Upper lobe of left lung (tissue), 6 donors: ENCODE results near the gene PSMB9. TPM values are rescaled to one million over a fixed set of nuclear protein-coding genes. Genes with fewer than 3 reads are reported as not detected.
A peak's percentile ranks its signal among the peaks of the same experiment; 100 is the strongest.

Experiments used
- ATAC-seq, 2 donors: fragments of 200-7000 bp; cut with Tn5 transposase; one replicate each; pipeline ENCODE4 v1.9.1; 2022; ENCODE audit warnings: mild to moderate bottlenecking in 2 of 2, moderate library complexity in 2 of 2; ENCODE audit not compliant: low FRiP score in 2 of 2
- DNase-seq, 2 donors: peaks; one replicate each; pipeline ENCODE4 v3.0.0-alpha.2; 2019 to 2020
- H3K27ac ChIP-seq, 4 donors: fragments of 200-600 bp; sonication (generic); one replicate each; pipeline ENCODE4 v1.5.1; 2016 to 2019
- H3K27me3 ChIP-seq, 4 donors: fragments of 200-600 bp; sonication (generic); one replicate each; pipeline ENCODE4 v1.5.1; 2017 to 2019
- H3K36me3 ChIP-seq, 4 donors: fragments of 200-600 bp; sonication (generic); one replicate each; pipeline ENCODE4 v1.5.1; 2016 to 2019
- H3K4me1 ChIP-seq, 4 donors: fragments of 200-600 bp; sonication (generic); one replicate each; pipeline ENCODE4 v1.5.1; 2018 to 2019
- H3K4me3 ChIP-seq, 4 donors: fragments of 200-600 bp; sonication (generic); one replicate each; pipeline ENCODE4 v1.5.1; 2017 to 2019; ENCODE audit warnings: mild to moderate bottlenecking in 2 of 4, moderate library complexity in 1 of 4
- H3K9me3 ChIP-seq, 4 donors: fragments of 200-600 bp; sonication (generic); one replicate each; pipeline ENCODE4 v1.5.1; 2018 to 2019
- CTCF ChIP-seq, 6 experiments: fragments of 450-650 bp in 4 of 6; fragments of 200-600 bp in 2 of 6; sonication (generic) in 2 of 6; IDR thresholded peaks; one replicate each; pipeline ENCODE4 v1.5.1; 2016 to 2019; ENCODE audit warnings: antibody characterized with exemption in 6 of 6
- EP300 ChIP-seq, 4 donors: sonication (generic); formaldehyde crosslinking; IDR thresholded peaks; one replicate each; pipeline ENCODE4 v1.5.1; 2017; ENCODE audit warnings: antibody characterized with exemption in 4 of 4, control low read depth in 2 of 4
- POLR2A ChIP-seq, 4 donors: fragments of 450-650 bp; IDR thresholded peaks; one replicate each; pipeline ENCODE4 v1.5.1; 2016 to 2017; ENCODE audit warnings: antibody characterized with exemption in 4 of 4, mild to moderate bottlenecking in 2 of 4
- POLR2AphosphoS5 ChIP-seq, 2 donors: sonication (generic); formaldehyde crosslinking; IDR thresholded peaks; one replicate each; pipeline ENCODE4 v1.5.1; 2017; ENCODE audit warnings: antibody characterized with exemption in 2 of 2
- WGBS, 2 donors: methylation state at CpG; one replicate each; pipeline ENCODE4 v1.1.5; 2017 to 2018; 5-methylcytosine and 5-hydroxymethylcytosine counted together
- total RNA-seq, 6 donors: library from RNA; depleted of rRNA in 4 of 6; stranded (reverse); fragments of >200 nt in 4 of 6; gene quantifications; one replicate each; pipeline versions ENCODE4 v1.1.0 to v1.2.1, GENCODE V29; 2016 to 2021
- donor health status: DM: no; HTN: no; CAD: no; lungs with moderate emphysema.
- donor health status: DM: no; HTN: yes; CAD: no; lungs with severe emphysema.

Gene PSMB9
- total RNA-seq, 6 donors from 2014 or later, result 34.4 to 85.9 (median 45.5) TPM

- peak overlapping the region in 3 of 4 donors; percentile 74 to 86 (median 74) for H3K4me3 ChIP-seq
- peak in 1 of 2 donors; percentile 69 for DNase-seq
- H3K27me3 ChIP-seq, result no peaks in the 10 kb centered on the region
- peaks cover 44 to 66% (median 52%) of the 10 kb centered on the region in 4 donors for H3K4me1 ChIP-seq
- ATAC-seq, result no peak
- TF ChIP-seq EP300 (IDR thresholded peaks at IDR 0.05) (no peak), POLR2AphosphoS5 (IDR thresholded peaks at IDR 0.05) (peak in 1 of 2 donors; percentile 44), CTCF (IDR thresholded peaks at IDR 0.05) (no peak), POLR2A (IDR thresholded peaks at IDR 0.05) (no peak)
- 29 to 33% methylated on average over 5 to 10 of the region's 10 CpGs for WGBS, 2 donors
- peak overlapping the region; percentile 94 to 99 (median 96) for H3K27ac ChIP-seq
- H3K36me3 ChIP-seq, result peaks cover 33 to 74% (median 49%) of the 10 kb centered on the region in 4 donors
- no peaks in the 10 kb centered on the region for H3K9me3 ChIP-seq
Observed at GRCh38 chr6:32845384-32845884, 8.6 kb upstream of the PSMB9 start.

- TF ChIP-seq POLR2AphosphoS5 (IDR thresholded peaks at IDR 0.05) (no peak), CTCF (IDR thresholded peaks at IDR 0.05) (no peak), EP300 (IDR thresholded peaks at IDR 0.05) (no peak), POLR2A (IDR thresholded peaks at IDR 0.05) (no peak)
- Histone ChIP-seq H3K36me3 (peaks cover 38 to 74% (median 49%) of the 10 kb centered on the region in 4 donors), H3K9me3 (no peaks in the 10 kb centered on the region), H3K27me3 (no peaks in the 10 kb centered on the region), H3K27ac (peak overlapping the region in 1 of 4 donors; percentile 99), H3K4me1 (peaks cover 54 to 81% (median 61%) of the 10 kb centered on the region in 4 donors), H3K4me3 (no peak overlapping the region)
- WGBS, 2 donors, result 77 to 79% methylated on average over 10 of the region's 10 CpGs
- DNase-seq (no peak), ATAC-seq (no peak)
Observed at GRCh38 chr6:32847004-32847403, 7.0 kb upstream of the PSMB9 start.

- DNase-seq, result peak in 1 of 2 donors; percentile 43
- no peak overlapping the region for H3K27ac ChIP-seq
- H3K9me3 ChIP-seq, result no peaks in the 10 kb centered on the region
- no peak overlapping the region for H3K4me3 ChIP-seq
- H3K36me3 ChIP-seq, result peaks cover 38 to 70% (median 48%) of the 10 kb centered on the region in 4 donors
- WGBS, 2 donors, result 78 to 89% methylated on average over 4 to 8 of the region's 8 CpGs
- H3K4me1 ChIP-seq, result peaks cover 52 to 80% (median 60%) of the 10 kb centered on the region in 4 donors
- ATAC-seq, result no peak
- TF ChIP-seq CTCF (IDR thresholded peaks at IDR 0.05), result no peak
- TF ChIP-seq POLR2AphosphoS5 (IDR thresholded peaks at IDR 0.05), result no peak
- no peak for TF ChIP-seq EP300 (IDR thresholded peaks at IDR 0.05)
- no peak for TF ChIP-seq POLR2A (IDR thresholded peaks at IDR 0.05)
- H3K27me3 ChIP-seq, result no peaks in the 10 kb centered on the region
Observed at GRCh38 chr6:32847795-32848194, 6.2 kb upstream of the PSMB9 start.

- Histone ChIP-seq H3K9me3 (no peaks in the 10 kb centered on the region), H3K36me3 (peaks cover 38 to 70% (median 48%) of the 10 kb centered on the region in 4 donors), H3K4me1 (peaks cover 47 to 74% (median 57%) of the 10 kb centered on the region in 4 donors), H3K27me3 (no peaks in the 10 kb centered on the region), H3K27ac (peak overlapping the region in 2 of 4 donors; percentile 2 to 45), H3K4me3 (no peak overlapping the region)
- ATAC-seq, result no peak
- TF ChIP-seq POLR2AphosphoS5 (IDR thresholded peaks at IDR 0.05), result no peak
- no peak for TF ChIP-seq POLR2A (IDR thresholded peaks at IDR 0.05)
- TF ChIP-seq EP300 (IDR thresholded peaks at IDR 0.05), result no peak
- no peak for TF ChIP-seq CTCF (IDR thresholded peaks at IDR 0.05)
- DNase-seq, result no peak
- 75 to 93% methylated on average over 6 of the region's 6 CpGs for WGBS, 2 donors
Observed at GRCh38 chr6:32849126-32849525, 4.9 kb upstream of the PSMB9 start.

GRCh38 chr6:32851025-32851424, 3.0 kb upstream of the PSMB9 start:
- Histone ChIP-seq H3K4me1 (peaks cover 42 to 74% (median 58%) of the 10 kb centered on the region in 4 donors), H3K9me3 (no peaks in the 10 kb centered on the region), H3K4me3 (peak overlapping the region in 1 of 4 donors; percentile 90), H3K27me3 (no peaks in the 10 kb centered on the region), H3K36me3 (peaks cover 35 to 60% (median 46%) of the 10 kb centered on the region in 4 donors), H3K27ac (peak overlapping the region in 2 of 4 donors; percentile 12 to 98)
- DNase-seq (no peak), ATAC-seq (no peak)
- WGBS, 2 donors, result 87 to 90% methylated on average over 4 of the region's 4 CpGs
- TF ChIP-seq CTCF (IDR thresholded peaks at IDR 0.05) (no peak), EP300 (IDR thresholded peaks at IDR 0.05) (no peak)
